Measurements from ENCODE around the gene ACCS. TPM values are rescaled to one million over a fixed set of nuclear protein-coding genes. Genes with fewer than 3 reads are reported as not detected.

Gene ACCS
- total and polyA plus RNA-seq, 2 of the 4 experiments (the other 2 are of a cell fraction): 1.8 to 7.3 TPM

DNA sequence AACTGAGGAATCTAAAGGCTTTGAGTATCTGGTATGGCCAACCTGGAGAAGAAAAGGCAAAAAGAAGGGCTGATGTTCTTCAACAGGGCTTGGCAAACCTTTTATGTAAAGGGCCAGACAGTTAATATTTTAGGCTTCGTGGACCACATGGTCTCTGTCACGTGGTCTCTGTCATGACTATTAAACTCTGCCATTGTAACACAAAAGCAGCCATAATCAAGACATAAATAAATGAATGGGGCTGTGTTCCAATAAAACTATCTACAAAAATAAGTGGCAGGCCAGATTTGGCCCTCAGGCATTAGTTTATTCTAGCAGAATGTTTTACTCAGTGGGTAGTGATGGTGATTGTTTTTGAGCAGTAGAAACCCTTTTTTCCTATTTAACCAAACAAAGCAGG lies 18.8 kb upstream of the ACCS start:
- ChIA-PET POLR2A (ENCODE audit: unreplicated experiment) (no interaction called here), CTCF (no interaction called here)
- Histone ChIP-seq H3K27me3 (ENCODE audit: control insufficient read depth, insufficient read depth, low read length) (peaks cover 11% of the 10 kb centered on the region), H3K9me1 (ENCODE audit: insufficient read depth, low read length) (no peaks in the 10 kb centered on the region), H2AFZ (replicated peaks; ENCODE audit: low read length, poor library complexity) (no peak overlapping the region), H3K4ac (ENCODE audit: low read depth, low read length) (no peak overlapping the region), H3K4me2 (ENCODE audit: low read depth, low read length) (no peak overlapping the region), H2BK5ac (ENCODE audit: low read depth, low read length, poor library complexity, severe bottlenecking) (no peak overlapping the region), H4K5ac (ENCODE audit: low read depth, low read length) (no peak overlapping the region), H4K20me1 (ENCODE audit: insufficient read depth, low read length) (no peaks in the 10 kb centered on the region), H2BK15ac (ENCODE audit: low read depth, low read length) (no peak overlapping the region), H3K9me3 (ENCODE audit: control insufficient read depth, insufficient read depth, low read length) (no peaks in the 10 kb centered on the region), H4K8ac (ENCODE audit: low read depth in 2 of 2, low read length in 2 of 2) (no peak overlapping the region), H3K18ac (ENCODE audit: low read depth, low read length) (no peak overlapping the region), H2BK120ac (ENCODE audit: low read depth, low read length) (no peak overlapping the region), H3K9ac (ENCODE audit: low read depth, low read length) (no peak overlapping the region), H3K56ac (ENCODE audit: extremely low read depth, insufficient read depth, low read length) (no peak overlapping the region), H3K36me3 (ENCODE audit: control insufficient read depth, insufficient read depth, low read length) (no peaks in the 10 kb centered on the region), H2AK9ac (replicated peaks; ENCODE audit: low read depth, low read length, poor library complexity) (no peak overlapping the region), H3K27ac (ENCODE audit: insufficient read depth, low read length) (no peak overlapping the region), H3K79me1 (ENCODE audit: low read depth in 1 of 2, low read length in 2 of 2) (no peaks in the 10 kb centered on the region), H4K91ac (ENCODE audit: insufficient read depth, low read depth, low read length) (no peak overlapping the region), H2AK5ac (ENCODE audit: low read depth, low read length) (no peak overlapping the region), H3K23ac (ENCODE audit: low read depth, low read length) (no peak overlapping the region), H3K4me1 (ENCODE audit: control insufficient read depth, insufficient read depth, low read length) (no peaks in the 10 kb centered on the region), H2BK20ac (ENCODE audit: low read depth, low read length) (no peak overlapping the region), H3K4me3 (ENCODE audit: insufficient read depth, low read depth, low read length) (no peak overlapping the region), H3K14ac (replicated peaks; ENCODE audit: low read depth, low read length) (no peak overlapping the region)
- ATAC-seq (ENCODE audit: low read depth) (no peak), DNase-seq (no peak)
- WGBS, 2 experiments (ENCODE audit: extremely low coverage in 2 of 2, insufficient read length in 1 of 2): no CpG with 5 or more reads among the region's 2 CpGs
- in situ Hi-C loops (cut with MboI; ENCODE audit: low sequenced_read_pairs): no loop called here
- TF ChIP-seq CEBPB (IDR thresholded peaks at IDR 0.05; ENCODE audit: low read depth, low read length) (no peak), RFX5 (IDR thresholded peaks at IDR 0.05; ENCODE audit: low read depth, low read length) (no peak), MAZ (IDR thresholded peaks at IDR 0.05; ENCODE audit: borderline replicate concordance, low read depth, low read length) (no peak), RAD21 (IDR thresholded peaks at IDR 0.05; ENCODE audit: low read length) (no peak)
- TF ChIP-seq, protein P1, sequence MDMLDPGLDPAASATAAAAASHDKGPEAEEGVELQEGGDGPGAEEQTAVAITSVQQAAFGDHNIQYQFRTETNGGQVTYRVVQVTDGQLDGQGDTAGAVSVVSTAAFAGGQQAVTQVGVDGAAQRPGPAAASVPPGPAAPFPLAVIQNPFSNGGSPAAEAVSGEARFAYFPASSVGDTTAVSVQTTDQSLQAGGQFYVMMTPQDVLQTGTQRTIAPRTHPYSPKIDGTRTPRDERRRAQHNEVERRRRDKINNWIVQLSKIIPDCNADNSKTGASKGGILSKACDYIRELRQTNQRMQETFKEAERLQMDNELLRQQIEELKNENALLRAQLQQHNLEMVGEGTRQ (IDR thresholded peaks at IDR 0.05; ENCODE audit: low read depth, low read length): peak; percentile 40
- no TSS peak for BruUV-seq (replicated peaks)
- intact Hi-C loops (cut with micrococcal nuclease): no loop called here
- dilution Hi-C loops (cut with HindIII; ENCODE audit: low sequenced_read_pairs, unreplicated experiment): loop anchor here (25.0 kb wide), 1 partner anchor 135 kb away; no protein-coding TSS in a partner anchor

Measured in IMR-90 (cell line).